NCI-H1105 treated with DMSO at 0.1 percent for 48 hours (cell line): ENCODE data around the gene OSBPL9.
"Not testable (repeated sequence)": the region's sequence is repeated elsewhere in the genome, so short reads cannot be mapped to it uniquely, and the experiment has no call there.

Source experiments
- DNase-seq: peaks from one replicate; lab custom pipeline; 2025; lab: John Stamatoyannopoulos, UW

The OSBPL9 gene

DNA sequence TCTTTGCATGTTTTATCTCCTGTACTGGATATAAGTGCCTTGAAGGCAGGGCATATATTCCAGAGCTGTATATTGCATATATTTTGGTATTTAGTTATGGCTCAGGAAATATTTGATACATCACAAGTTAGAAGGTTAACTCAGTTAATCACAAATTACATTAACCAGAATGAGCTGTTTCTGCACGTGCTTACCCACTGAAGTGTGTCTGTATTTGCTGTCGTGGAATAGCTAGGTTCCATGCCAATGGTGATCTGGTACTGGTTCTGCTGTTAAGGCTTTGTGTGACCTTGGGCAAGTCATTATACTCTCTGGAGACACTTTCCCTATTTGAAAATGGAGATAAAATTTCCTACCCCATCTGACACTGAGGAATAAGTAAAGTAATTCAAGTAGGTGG lies 50.7 kb downstream of the OSBPL9 start:
- DNase-seq, result no peak

DNA sequence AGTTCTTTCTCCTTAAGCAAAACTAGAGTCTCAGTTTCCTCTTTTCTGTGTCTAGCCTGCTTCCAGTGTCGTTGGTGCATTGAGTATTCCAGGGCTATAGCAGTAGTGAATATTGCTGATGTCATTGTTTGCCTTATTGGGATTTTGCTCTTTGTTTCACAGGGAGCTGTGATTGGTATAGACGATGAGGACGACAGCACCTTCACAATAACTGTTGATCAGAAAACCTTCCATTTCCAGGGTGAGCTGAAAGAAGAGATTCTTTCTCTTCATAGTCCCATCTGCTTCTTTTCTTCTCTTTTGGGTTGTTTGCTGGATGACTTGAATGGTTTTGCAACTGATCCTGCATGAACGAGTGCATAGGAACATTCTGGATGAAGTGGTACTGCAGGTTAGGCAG lies 52.4 kb downstream of the OSBPL9 start:
- no peak for DNase-seq

DNA sequence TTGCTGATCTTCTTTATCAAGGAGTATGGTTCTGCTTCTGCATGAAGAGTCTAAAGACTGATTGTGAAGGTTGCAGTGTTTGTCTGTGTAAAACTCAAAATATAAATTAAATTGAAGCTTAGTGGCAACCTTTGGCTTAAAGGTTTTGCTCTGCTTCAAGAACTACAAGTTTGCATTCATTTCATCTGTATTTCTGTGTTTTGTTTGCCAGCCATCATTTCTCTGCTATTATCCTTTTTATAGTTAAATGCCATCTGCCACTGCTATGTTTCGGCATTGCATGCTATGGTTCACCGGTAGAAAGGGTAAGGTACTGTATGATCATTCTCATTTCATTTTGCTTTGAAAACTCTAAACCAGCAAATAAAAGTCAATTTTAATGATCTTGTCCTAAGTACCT lies 52.9 kb downstream of the OSBPL9 start:
- DNase-seq, result no peak

DNA sequence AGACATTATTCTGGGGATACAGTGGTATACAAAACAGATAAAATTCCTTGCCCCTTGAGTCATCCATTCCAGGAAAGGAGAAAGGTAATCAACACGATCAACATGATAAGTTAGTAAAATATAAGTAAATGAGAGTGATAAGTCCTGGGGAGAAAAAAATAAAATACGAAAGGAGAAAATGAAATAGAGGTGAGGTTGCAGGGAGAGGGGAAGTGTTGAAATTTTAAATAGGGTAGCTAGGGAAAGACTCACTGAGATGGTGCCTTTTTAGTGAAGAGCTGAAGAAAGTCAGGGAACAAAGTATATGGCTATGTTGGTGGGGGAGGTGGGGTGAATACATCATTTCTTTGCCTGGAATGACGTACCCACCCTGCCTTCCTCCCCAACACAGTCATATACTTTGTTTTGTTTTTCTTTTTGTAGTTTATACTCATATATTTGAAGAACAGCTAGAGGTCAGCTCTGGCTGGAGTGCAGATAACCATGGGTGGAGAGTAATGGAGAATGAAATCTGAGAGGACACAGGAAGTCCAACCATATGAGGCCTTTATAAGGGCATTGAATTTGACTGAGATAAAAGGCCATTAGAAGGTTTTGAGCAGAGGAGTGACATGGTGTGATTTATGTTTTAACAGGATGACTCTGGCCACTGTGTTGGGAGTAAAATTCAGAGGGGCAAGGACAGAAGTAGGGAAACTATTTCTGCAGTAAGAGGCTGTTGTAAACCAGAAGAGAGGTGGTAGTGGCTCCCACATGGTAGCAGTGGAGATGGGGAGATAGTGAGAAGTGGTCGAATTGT lies 54.8 kb downstream of the OSBPL9 start:
- DNase-seq, result no peak

DNA sequence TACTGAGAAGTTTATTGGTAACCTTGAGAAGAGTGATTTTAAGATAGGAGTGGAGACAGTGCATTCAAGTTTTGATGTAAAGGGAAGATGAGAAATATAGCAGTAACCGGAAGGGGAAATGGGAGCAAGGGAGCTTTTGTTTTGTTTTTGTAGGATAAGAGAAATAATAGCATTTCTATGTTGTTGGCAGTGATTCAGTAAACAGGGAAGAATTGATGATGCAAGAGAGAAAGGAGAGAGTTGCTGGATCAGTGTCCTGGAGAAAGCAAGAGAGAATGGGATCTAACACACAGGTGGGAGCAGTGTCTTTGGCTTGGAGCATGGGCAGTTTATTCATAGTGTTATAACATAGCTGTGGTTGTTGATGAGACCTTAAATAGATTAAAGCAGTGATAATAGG lies 56.4 kb downstream of the OSBPL9 start:
- no peak for DNase-seq

DNA sequence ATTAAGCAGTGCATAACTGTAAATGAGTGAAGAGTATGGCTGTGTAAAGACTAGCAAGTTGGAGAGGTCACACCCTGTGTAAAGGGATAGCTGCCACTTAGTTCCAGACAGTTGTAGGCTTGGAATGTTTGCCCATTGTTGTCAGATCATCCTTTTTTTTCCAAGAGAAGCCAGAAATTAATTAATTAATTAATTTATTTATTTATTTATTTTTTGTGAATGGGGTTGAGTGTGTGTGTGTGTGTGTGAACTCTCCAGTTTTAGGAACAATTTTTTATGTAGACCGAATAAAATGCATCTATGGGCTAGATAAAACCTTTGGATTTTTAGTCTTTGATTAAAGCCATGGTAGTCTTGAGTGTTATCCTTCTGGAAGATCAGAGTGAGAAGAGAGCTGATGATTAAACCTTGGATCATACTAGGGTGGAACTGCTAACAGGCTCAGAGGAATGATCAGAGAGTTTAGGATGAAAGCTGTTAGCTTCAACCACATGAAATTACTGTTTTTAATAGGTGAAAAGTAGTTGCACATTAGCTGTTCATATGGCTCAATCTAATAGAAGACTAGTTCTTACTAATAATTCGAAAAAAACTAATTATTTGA lies 58.4 kb downstream of the OSBPL9 start:
- DNase-seq, result no peak

DNA sequence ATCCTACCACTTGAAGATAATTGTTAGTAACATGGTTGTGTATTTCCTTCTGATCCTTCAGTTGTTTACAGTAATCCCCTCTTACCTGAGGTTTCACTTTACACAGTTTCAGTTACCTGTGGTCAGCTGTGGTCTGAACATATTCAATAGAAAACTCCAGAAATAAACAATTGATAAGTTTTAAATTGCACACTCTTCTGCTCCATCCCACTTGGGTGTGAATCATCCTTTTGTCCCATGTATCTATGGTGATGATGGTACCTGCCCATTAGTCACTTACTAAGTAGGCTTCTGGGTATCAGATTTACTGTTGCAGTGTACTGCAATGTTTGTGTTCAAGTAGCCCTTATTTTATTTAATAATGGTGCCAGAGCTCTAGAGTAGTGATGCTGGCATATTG lies 62.5 kb downstream of the OSBPL9 start:
- no peak for DNase-seq

DNA sequence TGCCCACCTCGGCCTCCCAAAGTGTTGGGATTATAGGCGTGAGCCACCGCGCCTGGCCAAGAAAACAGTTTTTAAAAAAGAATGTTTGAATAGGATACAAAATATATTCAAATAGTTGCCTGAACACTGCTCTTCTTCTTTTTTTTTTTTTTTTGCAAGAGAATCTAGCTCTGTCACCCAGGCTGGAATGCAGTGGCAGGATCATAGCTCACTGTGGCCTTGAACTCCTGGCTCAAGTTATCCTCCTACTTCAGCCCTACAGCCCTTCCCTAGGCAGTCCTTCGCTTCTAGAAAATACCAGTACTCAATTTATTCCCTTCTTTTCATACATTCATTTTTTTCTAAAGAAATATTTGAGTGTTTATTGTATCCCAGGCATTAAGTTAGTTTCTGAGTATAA lies 67.9 kb downstream of the OSBPL9 start:
- no peak for DNase-seq

DNA sequence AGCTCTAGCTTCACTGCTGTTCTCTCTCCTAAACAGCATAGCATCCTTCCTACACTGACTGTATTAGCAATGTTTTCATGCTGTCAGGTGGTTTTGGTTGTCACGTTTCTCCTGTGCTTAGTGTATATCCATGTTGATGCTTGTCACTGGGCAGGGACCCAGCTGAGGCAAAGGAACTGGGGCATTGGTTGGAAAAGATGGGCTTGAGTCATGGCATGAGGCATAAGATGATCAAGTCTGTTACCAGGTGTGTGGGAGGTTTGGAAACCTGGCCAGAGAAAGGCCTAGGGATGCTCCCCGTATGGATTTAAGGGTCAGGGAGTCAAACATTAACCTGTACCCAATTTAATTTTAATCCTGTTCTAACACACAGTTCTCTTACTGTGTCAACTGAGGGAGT lies 69.6 kb downstream of the OSBPL9 start:
- DNase-seq, result no peak

DNA sequence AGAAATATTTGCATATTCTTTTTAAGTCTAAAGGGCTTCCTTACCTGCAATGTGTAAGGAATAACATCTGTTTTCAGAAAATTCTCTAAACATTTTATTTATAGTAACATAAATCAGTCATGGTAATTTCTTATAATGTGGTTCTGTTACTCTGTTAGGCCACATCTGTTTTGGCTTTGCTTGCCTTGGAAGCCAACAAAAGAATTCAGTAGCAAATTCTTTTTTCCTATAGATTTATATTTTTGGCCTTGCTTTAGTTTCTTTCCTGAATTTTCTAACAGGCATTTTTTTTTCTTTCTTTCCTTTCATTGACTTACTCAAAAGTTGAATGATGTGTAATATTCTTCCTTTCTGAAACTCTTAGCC lies 72.2 kb downstream of the OSBPL9 start:
- no peak for DNase-seq

DNA sequence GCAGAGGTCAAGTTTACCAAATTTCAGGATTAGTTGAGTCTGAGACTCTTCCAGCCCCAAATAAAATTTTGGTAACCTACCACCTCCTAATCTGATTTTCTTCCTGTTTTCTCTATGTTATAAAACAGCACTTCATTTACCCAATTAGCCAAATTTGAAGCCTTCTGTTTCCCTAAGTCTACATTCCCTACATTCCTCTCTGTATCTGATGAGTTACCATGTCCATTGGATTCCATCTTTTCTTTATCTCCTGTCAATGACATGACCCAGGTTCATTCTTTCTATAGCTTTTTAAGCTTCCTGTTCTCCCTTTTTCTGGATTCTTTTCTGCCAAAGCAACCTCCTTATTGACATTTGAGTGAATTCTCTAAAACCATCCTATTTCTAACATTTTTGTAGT lies 72.8 kb downstream of the OSBPL9 start:
- DNase-seq, result no peak

DNA sequence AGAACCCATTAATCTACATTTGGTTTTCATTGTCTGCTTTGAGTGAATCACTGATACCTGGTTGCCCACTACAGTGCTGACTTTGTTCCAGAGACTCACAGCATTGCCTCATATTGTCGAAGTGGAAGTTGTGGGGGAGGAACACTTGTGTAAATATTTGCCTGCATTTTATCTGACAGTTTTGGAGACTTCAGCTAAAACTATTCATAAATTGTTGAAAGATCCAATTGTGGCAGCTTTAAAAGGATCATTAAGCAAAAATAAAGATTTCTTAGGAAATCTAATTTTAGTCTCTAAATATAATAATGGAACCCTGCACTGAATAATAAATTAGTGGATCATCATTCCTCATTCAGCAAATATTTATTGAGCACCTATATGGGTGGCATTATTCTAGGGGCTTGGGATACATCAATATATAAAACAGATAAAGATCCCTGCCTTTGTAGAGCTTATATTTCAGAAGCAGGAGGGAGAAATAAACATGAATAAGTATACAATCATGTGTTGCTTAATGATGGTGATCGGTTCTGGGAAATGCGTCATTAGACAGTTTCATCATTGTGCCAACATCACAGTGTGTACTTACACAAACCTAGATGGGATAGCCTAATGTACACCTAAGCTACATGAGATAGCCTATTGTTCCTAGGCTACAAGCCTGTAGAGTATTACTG lies 73.5 kb downstream of the OSBPL9 start:
- no peak for DNase-seq

DNA sequence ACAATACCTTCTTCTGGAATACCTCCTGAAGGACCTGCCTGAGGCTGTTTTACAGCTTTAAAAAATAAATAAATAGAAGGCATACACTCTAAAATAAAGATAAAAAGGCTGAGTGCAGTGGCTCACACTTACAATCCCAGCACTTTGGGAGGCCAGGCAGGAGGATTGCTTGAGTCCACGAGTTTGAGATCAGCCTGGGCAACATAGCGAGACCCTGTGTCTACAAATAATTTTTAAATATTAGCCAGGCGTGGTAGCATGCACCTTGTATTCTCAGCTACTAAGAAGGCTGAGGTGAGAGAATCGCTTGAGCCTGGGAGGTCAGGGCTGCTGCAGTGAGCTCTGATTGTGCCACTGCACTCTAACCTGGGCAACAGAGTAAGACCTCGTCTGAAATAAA lies 75.0 kb downstream of the OSBPL9 start:
- no peak for DNase-seq

DNA sequence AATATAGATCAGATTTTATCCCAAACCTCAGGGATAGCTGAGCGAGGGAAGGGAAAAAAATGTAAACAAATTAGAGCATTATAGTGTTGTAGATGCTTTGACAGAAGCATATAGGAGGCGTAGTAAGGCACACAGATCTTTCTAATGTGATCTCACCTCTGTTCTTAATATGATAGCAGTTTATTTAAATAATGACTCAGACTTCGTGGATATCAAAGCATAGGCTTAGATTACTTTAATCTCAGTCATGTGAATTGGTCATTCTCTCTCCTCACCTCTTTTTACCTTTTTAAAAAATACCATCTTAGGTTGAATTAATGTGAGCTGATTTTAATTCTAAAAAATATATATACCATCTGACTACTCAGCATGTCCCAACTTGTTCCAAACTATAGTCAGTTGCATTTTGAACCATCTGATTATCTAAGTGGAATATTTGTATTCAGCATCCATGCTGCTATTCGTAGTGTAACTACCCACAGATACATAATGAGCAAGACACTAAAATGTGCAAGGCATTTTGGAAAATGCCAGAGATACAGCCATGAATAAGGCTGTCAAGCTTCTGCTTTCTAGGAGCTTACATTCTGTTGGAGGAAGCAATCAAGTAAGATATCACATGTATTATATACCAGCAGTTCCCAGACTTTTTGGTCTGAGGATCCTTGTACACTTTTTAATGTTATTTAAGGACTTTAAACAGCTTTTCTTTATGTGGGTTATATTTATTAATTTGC lies 76.7 kb downstream of the OSBPL9 start:
- DNase-seq, result no peak

DNA sequence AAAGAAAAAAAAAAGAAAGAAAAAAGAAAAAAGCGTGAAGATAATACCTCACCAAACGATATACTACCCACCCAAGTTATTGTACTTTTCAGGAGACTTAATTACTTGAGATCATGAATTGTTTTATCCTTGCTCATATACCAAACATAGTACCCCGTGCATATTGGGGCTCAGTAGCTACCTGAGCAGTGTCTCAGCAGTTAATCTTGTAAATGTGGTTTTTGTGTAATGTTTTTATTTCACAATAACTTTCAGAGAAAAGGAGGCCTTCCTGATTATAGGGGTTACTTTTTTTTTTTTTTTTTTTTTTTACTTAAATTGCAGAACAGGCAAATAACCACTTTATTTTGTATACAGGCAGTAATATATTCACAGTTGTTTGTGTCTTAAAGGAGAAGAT lies 80.3 kb downstream of the OSBPL9 start:
- no peak for DNase-seq

DNA sequence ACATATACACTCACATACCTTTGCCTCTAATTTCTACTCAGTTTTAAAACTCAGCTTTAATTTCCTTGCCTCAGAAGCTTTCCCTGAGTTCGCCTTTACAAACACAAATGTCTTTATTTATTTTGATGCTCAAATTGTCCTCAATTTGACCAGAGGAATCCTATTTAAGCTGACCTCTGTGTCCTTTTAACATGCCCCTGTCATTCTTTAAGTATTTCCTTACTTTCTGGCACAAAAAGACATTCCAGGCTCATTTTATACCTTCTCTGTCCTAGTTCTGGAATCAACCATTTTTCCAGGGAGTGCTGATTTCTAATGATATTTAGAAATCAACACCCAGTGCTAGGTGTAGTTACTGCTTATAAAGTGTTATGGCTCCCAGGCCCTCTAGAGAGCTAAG lies 82.5 kb downstream of the OSBPL9 start:
- DNase-seq, result no peak

DNA sequence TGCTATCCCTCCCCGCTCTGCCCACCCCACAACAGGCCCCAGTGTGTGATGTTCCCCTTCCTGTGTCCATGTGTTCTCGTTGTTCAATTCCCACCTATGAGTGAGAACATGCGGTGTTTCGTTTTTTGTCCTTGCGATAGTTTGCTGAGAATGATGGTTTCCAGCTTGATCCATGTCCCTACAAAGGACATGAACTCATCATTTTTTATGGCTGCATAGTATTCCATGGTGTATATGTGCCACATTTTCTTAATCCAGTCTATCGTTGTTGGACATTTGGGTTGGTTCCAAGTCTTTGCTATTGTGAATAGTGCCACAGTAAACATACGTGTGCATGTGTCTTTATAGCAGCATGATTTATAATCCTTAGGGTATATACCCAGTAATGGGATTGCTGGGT lies 84.9 kb downstream of the OSBPL9 start:
- DNase-seq, result not testable (repeated sequence)

DNA sequence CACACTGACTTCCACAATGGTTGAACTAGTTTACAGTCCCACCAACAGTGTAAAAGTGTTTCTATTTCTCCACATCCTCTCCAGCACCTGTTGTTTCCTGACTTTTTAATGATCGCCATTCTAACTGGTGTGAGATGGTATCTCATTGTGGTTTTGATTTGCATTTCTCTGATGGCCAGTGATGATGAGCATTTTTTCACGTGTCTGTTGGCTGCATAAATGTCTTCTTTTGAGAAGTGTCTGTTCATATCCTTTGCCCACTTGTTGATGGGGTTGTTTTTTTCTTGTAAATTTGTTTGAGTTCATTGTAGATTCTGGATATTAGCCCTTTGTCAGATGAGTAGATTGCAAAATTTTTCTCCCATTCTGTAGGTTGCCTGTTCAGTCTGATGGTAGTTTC lies 85.3 kb downstream of the OSBPL9 start:
- DNase-seq, result not testable (repeated sequence)

DNA sequence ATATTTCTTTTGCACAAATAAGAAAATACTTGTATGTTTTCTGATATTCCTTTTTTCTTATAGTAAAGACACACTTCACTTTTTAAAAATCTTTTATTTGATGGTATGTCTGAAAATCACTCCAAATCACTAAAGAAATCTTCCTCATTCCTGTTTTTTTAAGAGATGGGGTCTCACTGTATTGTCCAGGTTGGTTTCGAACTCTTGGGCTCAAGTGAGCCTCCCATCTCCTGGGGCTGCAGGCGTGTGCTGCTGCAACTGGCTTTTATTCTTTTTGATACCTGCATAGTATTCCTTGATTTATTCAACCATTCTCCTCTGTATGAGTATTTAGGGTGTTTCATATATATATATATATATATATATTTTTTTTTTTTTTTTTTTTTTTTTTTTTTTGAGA lies 88.1 kb downstream of the OSBPL9 start:
- no peak for DNase-seq

DNA sequence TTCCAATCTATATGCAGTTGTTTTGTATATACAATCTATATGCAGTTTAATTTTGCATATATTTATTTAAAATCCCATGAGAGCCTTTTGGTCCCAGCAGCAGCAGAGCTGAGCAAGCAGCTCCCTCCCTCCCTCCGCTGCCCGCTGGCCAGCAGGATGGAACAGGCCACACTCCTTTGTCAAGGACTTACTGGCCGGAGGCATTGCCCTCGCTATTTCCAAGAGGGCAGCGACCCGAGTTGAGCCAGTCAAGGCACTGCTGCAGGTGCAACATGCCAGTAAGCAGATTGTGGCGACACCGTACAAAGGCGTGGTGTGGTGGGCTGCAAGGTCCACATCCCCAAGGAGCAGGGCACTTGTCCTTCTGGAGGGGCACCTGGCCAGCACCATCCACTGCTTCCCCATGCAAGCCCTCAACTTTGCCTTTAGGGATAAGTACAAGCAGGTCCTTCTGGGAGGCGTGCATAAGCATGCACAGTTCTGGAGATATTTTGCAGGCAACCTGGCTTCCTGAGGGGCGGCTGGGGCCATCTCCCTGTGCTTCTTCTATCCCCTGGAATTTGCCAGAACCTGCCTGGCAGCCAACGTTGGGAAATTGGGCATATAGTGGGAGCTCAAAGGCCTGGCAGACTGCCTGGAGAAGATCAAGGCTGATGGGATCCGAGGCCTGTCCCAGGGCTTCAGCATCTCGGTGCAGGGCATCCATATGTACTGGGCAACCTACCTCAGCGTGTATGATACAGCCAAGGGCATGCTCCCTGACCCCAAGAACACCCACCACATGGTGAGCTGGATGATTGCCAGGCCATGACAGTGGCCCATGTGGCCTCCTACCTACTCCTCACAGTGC lies 92.2 kb downstream of the OSBPL9 start:
- no peak for DNase-seq

DNA sequence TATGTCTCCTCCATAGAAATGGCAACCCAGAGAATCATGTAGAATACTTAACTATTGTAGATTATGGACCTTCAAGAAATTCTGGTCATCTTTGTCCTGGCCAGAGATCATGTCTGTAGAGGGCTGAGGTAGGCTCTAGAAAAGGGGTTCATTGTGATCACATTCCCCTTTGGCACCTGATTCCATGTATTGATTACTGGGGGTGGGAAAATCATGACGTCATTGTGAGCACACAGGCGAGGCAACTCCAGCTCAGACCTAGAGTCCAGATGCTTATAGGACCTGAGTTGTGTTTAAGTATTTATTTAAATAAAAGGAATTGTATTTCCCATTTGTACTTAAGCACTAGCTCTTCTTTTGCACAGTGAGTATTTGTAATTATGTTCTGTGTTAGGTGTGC lies 93.1 kb downstream of the OSBPL9 start:
- DNase-seq, result no peak

DNA sequence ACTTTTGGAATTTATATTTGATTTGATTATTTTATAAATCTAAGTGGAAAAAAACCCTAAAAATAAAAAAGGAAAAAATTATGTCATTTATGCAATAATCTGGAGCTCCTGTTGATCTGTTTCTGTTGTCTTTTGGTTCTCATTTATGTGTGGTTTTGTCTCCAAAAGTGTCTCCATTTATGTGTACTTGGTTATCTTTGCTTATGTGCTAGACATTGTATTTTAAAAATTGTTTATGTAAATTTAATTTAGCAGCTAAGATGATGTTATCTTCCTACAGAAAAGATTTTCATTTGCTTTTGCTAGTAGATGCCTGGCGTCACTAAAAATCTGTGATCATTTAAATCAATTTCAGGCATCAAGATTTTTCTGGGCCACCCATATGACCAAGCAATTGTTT lies 95.7 kb downstream of the OSBPL9 start:
- no peak for DNase-seq
